ENCODE measurements around the gene C9orf78.

The C9orf78 gene

DNA sequence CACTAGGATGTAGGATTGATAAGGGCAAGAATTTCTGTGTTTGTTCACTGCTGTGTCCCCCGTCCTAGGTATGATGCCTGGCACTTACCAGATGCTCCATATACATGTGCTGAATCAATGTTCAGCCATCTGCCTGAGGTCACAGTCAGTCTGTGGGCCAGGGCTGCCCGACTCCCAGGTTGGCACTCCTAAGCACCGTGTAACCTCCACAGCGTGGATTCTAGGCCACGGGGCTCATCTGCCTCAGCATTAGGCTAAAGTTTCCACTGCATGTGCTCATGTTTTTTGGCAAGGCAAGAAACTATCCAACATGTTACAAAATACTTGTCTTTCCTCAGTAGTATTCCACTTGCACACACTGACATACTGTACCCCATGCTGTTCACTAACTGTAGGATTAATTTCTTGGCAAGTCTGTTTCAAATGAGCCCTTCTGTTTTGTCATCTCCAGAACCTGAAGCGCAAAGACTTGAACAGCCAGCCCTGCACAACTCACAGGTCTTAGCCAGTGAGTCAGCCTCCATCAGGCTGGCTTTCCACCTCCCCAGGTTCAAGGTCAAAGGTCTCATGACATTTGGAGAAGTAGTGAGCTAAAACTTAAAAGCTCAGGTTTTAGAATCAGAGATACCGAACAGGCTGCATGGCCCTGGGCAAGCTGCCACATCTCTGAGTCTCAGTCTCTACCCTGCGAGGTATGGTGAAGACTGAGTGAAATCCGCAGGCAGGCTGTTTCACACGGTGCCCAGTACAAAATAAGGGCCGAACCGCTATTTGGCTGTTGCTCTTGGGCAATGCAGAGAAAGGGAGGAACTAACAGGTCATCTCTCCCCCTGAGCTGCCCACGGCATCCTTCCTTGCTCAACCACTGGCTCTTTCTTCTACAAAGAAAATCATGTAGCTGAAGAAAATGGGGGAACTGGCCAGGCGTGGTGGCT, 18.3 kb downstream of the C9orf78 start:
- TF ChIP-seq FOXP2 (optimal IDR thresholded peaks at IDR 0.05; ENCODE audit: borderline replicate concordance, extremely low read depth, extremely low read length, insufficient read depth) (no peak), SIN3A (IDR thresholded peaks at IDR 0.05; ENCODE audit: borderline replicate concordance, insufficient read depth, low read length) (no peak), TAF1 (IDR thresholded peaks at IDR 0.05; ENCODE audit: borderline replicate concordance, insufficient read depth, low read length) (no peak), POLR2AphosphoS5 (IDR thresholded peaks at IDR 0.05; ENCODE audit: low read depth, low read length) (no peak)
- TF ChIP-seq, protein P1, sequence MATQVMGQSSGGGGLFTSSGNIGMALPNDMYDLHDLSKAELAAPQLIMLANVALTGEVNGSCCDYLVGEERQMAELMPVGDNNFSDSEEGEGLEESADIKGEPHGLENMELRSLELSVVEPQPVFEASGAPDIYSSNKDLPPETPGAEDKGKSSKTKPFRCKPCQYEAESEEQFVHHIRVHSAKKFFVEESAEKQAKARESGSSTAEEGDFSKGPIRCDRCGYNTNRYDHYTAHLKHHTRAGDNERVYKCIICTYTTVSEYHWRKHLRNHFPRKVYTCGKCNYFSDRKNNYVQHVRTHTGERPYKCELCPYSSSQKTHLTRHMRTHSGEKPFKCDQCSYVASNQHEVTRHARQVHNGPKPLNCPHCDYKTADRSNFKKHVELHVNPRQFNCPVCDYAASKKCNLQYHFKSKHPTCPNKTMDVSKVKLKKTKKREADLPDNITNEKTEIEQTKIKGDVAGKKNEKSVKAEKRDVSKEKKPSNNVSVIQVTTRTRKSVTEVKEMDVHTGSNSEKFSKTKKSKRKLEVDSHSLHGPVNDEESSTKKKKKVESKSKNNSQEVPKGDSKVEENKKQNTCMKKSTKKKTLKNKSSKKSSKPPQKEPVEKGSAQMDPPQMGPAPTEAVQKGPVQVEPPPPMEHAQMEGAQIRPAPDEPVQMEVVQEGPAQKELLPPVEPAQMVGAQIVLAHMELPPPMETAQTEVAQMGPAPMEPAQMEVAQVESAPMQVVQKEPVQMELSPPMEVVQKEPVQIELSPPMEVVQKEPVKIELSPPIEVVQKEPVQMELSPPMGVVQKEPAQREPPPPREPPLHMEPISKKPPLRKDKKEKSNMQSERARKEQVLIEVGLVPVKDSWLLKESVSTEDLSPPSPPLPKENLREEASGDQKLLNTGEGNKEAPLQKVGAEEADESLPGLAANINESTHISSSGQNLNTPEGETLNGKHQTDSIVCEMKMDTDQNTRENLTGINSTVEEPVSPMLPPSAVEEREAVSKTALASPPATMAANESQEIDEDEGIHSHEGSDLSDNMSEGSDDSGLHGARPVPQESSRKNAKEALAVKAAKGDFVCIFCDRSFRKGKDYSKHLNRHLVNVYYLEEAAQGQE (IDR thresholded peaks at IDR 0.05; ENCODE audit: insufficient read depth in 1 of 2, low read depth in 2 of 2, low read length in 2 of 2) = no peak

DNA sequence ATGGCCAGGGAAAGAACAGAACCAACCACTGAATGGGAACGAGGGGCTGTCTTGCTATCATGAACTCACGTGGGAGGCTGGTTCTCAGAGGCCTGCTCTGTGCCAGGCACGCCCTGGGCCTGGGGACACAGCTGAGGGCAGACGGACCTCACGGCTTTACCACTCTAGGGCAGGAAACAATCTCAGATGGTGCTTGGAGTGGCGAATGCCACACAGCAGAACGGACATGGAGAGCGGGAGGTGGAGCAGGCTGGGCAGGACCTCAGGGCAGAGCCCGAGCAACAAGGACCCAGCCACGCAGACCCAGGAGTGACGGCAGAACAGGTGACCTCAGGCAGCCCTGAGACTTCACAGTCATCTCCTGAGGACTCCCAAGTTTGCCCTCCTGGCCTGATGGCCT, 19.8 kb downstream of the C9orf78 start:
- TF ChIP-seq FOXP2 (optimal IDR thresholded peaks at IDR 0.05; ENCODE audit: borderline replicate concordance, extremely low read depth, extremely low read length, insufficient read depth) (no peak), TAF1 (IDR thresholded peaks at IDR 0.05; ENCODE audit: borderline replicate concordance, insufficient read depth, low read length) (no peak), SIN3A (IDR thresholded peaks at IDR 0.05; ENCODE audit: borderline replicate concordance, insufficient read depth, low read length) (no peak)

DNA sequence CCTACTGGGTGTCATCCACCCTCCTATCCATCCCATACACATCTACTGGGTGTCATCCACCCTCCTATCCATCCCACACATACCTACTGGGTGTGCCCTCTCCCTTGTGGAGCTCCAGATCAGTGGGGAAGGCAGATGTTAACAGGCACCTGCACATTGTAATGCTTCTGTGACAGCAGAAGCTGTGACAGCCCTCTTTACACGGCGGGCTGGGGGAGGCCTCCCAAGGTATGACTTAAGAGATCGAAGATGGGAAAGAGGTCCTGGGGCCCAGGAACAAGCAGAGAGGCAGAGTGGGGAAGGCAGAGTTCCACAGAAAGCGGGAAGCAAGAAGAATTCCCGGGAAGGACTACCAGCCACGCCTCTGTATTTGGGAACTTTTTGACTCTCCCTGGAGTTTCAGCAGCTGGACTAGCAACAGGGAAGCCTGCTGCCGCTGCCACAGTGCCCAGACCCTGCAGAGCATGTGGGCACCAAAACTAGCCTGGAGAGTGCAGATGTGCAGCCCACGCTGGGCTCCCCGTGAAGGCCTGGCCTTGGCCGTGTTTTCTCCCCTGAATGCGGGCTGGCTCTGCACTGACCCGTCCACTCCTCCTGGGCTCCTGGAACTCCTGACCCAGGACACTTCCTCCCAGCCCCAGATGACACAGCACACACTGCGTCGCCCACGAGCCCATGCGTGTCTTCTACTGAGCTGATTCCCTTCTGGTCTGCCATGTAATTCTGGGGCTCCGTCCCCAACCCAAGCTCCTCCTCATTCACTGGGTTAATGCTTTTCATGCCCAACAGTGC, 20.4 kb downstream of the C9orf78 start:
- TF ChIP-seq FOXP2 (optimal IDR thresholded peaks at IDR 0.05; ENCODE audit: borderline replicate concordance, extremely low read depth, extremely low read length, insufficient read depth) (no peak), POLR2AphosphoS5 (IDR thresholded peaks at IDR 0.05; ENCODE audit: low read depth, low read length) (no peak), SIN3A (IDR thresholded peaks at IDR 0.05; ENCODE audit: borderline replicate concordance, insufficient read depth, low read length) (no peak), TAF1 (IDR thresholded peaks at IDR 0.05; ENCODE audit: borderline replicate concordance, insufficient read depth, low read length) (no peak)
- TF ChIP-seq, protein P1 (IDR thresholded peaks at IDR 0.05; ENCODE audit: insufficient read depth in 1 of 2, low read depth in 2 of 2, low read length in 2 of 2) = no peak

DNA sequence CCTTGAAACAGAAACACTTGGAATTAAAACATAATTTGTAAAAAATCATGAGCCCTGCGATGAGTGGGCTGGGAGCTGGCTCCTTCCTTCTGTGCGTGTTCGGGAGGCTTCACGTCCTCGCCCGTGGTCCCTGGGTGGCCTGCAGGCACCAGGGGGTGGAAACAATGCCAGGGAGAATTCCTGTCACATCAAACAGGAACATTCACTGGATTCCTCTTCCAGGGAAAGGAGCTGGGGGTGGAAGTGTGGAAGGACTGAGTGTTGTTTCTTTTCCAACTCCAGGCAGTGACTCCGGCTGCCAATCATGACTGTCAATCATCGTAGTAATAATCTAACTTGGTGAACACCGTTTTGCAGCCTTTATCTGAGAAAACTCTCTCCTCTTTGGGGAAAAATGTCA, 21.4 kb downstream of the C9orf78 start:
- TF ChIP-seq, protein P1 (IDR thresholded peaks at IDR 0.05; ENCODE audit: insufficient read depth in 1 of 2, low read depth in 2 of 2, low read length in 2 of 2) = no peak
- TF ChIP-seq POLR2AphosphoS5 (IDR thresholded peaks at IDR 0.05; ENCODE audit: low read depth, low read length) (no peak), FOXP2 (optimal IDR thresholded peaks at IDR 0.05; ENCODE audit: borderline replicate concordance, extremely low read depth, extremely low read length, insufficient read depth) (no peak), SIN3A (IDR thresholded peaks at IDR 0.05; ENCODE audit: borderline replicate concordance, insufficient read depth, low read length) (no peak), TAF1 (IDR thresholded peaks at IDR 0.05; ENCODE audit: borderline replicate concordance, insufficient read depth, low read length) (no peak)

DNA sequence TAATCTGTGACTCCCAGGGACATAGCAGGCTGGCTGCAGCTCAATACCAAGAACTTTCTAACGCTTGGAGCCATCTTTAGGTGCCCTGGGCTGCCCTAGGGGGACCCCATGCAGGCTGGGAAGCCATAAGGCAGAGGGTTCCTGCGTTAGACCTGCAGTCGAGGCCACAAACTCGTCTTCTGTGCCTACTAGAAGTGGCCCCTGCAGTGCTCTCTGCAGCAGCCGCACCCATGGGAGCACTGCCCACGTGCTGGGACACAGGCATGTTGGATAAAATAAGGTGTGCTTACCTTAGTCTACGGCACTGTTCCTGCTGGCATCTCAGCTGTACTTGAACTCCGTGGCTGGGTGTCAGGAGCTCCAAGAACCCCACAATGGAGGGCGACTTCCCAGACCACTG, 22.7 kb downstream of the C9orf78 start:
- no peak for TF ChIP-seq POLR2AphosphoS5 (IDR thresholded peaks at IDR 0.05; ENCODE audit: low read depth, low read length)
- TF ChIP-seq FOXP2 (optimal IDR thresholded peaks at IDR 0.05; ENCODE audit: borderline replicate concordance, extremely low read depth, extremely low read length, insufficient read depth) = no peak
- TF ChIP-seq SIN3A (IDR thresholded peaks at IDR 0.05; ENCODE audit: borderline replicate concordance, insufficient read depth, low read length) = no peak
- TF ChIP-seq, protein P1 (IDR thresholded peaks at IDR 0.05; ENCODE audit: insufficient read depth in 1 of 2, low read depth in 2 of 2, low read length in 2 of 2) = no peak
- no peak for TF ChIP-seq TAF1 (IDR thresholded peaks at IDR 0.05; ENCODE audit: borderline replicate concordance, insufficient read depth, low read length)

All from PFSK-1 (cell line).